ENCODE measurements around the gene SLC4A8. TPM values are rescaled to one million over a fixed set of nuclear protein-coding genes. Genes with fewer than 3 reads are reported as not detected.
A peak's percentile ranks its signal among the peaks of the same experiment; 100 is the strongest.

The SLC4A8 gene
- total and polyA plus RNA-seq, 9 of the 15 experiments (the other 6 are each of a cell fraction or from before 2014, with no cell fraction given): 0.04 to 1.5 (median 0.12) TPM; not detected in 2

- no peak for TF ChIP-seq MGA (IDR thresholded peaks at IDR 0.05)
- no peak for TF ChIP-seq WHSC1 (IDR thresholded peaks at IDR 0.05; ENCODE audit: low read length)
- TF ChIP-seq ESRRA (IDR thresholded peaks at IDR 0.05; ENCODE audit: borderline replicate concordance, low read depth): 0 out of 2 replicates have a peak, but pooled peaks have one; percentile 12
Observed at GRCh38 chr12:51383269-51383905, 41.2 kb upstream of the SLC4A8 start (continued).

Measured in K562 (cell line).